AG09319 (cell line): ENCODE measurements around the gene AKR1C4.

Source experiments
- DNase-seq: peaks from one replicate; pipeline ENCODE4 v3.0.0-alpha.2; 2010; ENCODE audit warnings: low read depth; ENCODE audit errors: extremely low read depth
- CTCF ChIP-seq: IDR thresholded peaks from 2 replicates; pipeline ENCODE4 v1.5.1; 2011; ENCODE audit warnings: low read depth, mild to moderate bottlenecking, inconsistent platforms, low read length, moderate library complexity

Gene AKR1C4

GRCh38 chr10:5259132-5259951, 62.7 kb downstream of the AKR1C4 start:
- DNase-seq: no peak
- TF ChIP-seq CTCF: no peak

GRCh38 chr10:5259952-5260578, 63.4 kb downstream of the AKR1C4 start:
- no peak for TF ChIP-seq CTCF
- no peak for DNase-seq

GRCh38 chr10:5260828-5261227, 64.2 kb downstream of the AKR1C4 start:
- DNase-seq: no peak
- no peak for TF ChIP-seq CTCF

GRCh38 chr10:5265139-5265538, 68.5 kb downstream of the AKR1C4 start:
- DNase-seq: no peak
- no peak for TF ChIP-seq CTCF

GRCh38 chr10:5266351-5266750, 69.7 kb downstream of the AKR1C4 start:
- DNase-seq: no peak
- no peak for TF ChIP-seq CTCF

GRCh38 chr10:5266804-5267203, 70.2 kb downstream of the AKR1C4 start:
- TF ChIP-seq CTCF: no peak
- no peak for DNase-seq

GRCh38 chr10:5268234-5268633, 71.6 kb downstream of the AKR1C4 start:
- no peak for TF ChIP-seq CTCF
- DNase-seq: no peak
